Inflammatory macrophage treated with lipopolysaccharide for 4 hours (primary cell): Measurements from ENCODE around the gene CPOX.
A peak's percentile ranks its signal among the peaks of the same experiment; 100 is the strongest.
"Not testable (repeated sequence)": the region's sequence is repeated elsewhere in the genome, so short reads cannot be mapped to it uniquely, and the experiment has no call there.

Source experiments
- DNase-seq: peaks from one replicate; pipeline ENCODE4 v3.0.0-alpha.2; 2020

Gene CPOX

DNA sequence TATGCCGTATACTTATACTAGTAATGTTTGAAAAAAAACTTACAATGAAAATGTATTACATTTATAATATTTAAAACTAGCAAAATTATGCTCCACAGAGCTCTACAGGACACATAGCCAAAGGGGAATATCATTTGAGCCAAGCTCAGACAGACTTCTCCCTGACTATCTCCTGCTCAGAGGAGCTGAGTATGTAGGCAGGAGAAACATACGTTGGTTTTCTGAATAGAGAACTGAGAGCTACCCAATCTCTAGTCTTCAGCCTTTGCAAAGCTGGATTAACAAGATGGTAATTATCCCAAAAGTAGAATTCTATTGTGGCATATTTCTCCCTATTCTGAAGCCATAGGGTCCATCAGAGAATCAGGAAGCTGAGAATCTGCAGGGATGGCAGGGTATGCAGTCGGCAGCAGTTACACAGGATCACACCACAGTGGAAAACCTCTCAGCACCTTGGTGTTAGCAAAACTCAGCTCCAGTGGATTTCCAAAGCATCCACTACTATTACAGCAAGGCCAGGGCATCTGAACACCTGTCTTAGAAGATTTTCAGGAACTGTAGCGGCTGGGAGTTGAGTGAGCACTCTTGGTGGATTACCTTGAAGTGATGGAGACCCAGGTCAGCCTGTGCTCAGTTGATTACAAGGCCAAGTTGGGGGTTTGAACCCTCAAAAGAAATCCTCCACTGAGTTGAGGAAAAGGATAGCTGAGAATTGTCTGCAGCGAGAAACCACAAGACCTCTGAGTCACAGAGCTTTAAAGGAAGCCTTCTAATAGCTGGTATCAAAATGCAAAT is 31.5 kb downstream of the CPOX start:
- peak; percentile 19 for DNase-seq

DNA sequence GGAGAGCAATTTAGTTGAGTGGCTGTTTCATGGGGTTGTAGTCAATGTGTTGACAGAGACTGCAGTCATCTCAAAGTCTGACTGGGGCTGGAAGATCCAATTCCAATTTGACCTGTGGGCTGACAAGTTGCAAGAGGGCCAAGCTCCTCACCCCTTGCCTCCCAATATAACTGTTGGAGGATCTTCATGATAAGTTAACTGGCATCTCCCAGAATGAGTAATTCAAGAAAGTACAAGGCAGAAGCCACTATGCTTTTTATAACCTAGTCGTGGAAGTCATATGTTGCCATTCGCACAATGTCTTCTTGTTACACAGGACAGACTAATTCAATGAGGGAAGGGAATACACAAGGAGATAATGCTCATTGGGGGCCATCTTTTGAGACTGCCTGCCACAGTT is 32.5 kb downstream of the CPOX start:
- no peak for DNase-seq

DNA sequence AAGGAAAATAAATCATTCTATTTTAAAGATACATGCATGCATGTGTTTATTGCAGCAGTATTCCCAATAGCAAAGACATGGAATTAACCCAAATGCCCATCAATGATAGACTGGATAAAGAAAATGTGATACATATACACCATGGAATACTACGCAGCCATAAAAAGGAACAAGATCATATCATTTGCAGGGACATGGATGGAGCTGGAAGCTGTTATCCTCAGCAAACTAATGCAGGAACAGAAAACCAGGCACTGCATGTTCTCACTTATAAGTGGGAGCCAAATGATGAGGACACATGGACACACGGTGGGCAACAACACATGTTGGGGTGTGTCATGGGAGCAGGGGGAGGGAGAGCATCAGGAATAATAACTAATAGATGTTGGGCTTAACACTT is 33.6 kb downstream of the CPOX start:
- not testable (repeated sequence) for DNase-seq

DNA sequence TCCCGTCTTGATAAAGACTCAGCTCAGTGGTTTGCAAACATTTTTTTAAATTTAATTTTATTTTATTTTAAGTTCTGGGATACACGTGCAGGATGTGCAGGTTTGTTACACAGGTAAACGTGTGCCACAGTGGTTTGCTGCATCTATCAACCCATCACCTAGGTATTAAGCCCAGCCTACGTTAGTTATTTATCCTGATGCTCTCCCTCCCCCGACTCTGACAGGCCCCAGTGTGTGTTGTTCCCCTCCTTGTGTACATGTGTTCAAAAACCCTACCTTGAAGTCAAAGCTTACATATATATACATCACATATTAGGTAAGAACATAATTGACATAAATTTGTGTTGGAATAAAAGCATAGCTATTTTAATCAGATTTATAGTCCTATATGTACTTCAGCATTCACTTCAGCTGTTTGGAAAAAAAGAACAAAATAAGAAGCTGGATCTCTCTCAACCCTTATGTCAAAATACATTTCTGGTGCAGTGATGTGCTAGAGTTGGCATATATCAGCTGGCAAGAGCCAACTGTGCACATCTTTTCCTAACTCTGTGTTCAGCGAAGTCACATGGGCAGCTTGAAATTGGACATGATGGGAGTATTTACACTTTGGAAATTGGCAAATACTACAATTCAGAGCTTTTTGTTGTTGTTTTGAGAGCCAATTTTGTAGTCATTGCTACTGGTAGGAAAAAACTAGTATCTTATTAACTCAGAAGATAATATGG is 35.1 kb downstream of the CPOX start:
- DNase-seq = no peak

GRCh38 chr3:98557324-98558010 is 35.9 kb downstream of the CPOX start:
- no peak for DNase-seq

GRCh38 chr3:98556164-98557130 is 37.0 kb downstream of the CPOX start:
- no peak for DNase-seq

DNA sequence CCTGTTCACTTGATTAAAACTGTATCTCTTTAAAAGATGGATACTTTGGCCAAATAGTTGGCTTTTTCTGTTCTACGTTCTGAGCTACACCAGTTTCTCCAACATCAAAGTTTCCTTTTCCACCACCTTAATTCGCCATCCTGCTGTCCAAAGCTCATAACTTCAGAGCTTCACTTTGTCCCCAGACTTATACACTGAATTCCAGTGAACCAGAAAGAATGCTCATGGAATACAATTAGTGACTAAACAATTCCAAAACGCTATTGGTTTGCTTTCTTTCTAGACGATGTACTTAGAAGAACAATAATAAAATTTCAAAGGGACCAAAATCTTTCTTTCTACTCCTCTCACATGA is 38.4 kb downstream of the CPOX start:
- DNase-seq = no peak

DNA sequence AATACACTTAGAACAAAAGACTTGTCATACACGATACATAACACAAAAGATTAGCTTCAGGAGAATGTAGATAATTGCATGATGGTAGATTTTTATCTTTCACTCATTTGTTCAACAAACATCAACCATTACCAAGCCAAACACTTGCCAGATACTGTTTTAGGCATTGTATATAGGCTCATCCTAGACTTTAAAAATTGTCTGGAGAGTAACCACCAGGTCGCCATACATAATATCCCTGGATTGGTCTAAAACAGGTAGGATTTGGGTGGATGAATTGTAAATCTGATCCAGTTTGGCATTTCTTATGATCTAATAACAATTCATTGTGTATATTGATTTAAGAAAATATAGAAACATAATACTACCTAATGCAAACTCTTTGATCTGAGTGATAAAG is 38.8 kb downstream of the CPOX start:
- DNase-seq = no peak

GRCh38 chr3:98553753-98554152 is 39.7 kb downstream of the CPOX start:
- DNase-seq = peak; percentile 54

DNA sequence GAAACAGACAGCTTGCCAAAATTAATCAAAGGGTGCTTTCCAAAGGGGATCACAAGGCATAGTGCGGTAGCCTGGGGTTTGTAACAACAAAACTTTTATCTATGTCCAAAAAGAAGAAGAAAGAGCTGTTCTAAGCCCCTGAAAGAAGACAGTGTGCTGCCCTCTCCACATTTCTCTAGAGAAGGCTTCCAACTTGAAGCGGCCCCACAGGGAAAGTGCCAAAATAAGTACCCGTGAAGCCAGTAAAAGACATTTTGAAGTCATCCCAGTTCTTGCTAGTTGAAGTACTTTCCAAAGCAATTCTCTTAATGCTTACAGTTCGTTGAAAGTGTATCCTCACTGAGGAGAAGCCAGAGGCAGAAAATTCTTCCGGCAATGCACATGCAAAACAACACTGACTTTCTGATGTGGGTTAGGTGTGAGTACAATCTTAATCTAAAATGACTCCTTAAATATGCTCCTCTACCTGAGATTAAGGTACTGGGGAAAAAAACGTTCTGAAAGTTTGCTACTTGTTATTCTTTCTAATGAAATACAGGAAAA is 40.3 kb downstream of the CPOX start:
- DNase-seq = no peak

DNA sequence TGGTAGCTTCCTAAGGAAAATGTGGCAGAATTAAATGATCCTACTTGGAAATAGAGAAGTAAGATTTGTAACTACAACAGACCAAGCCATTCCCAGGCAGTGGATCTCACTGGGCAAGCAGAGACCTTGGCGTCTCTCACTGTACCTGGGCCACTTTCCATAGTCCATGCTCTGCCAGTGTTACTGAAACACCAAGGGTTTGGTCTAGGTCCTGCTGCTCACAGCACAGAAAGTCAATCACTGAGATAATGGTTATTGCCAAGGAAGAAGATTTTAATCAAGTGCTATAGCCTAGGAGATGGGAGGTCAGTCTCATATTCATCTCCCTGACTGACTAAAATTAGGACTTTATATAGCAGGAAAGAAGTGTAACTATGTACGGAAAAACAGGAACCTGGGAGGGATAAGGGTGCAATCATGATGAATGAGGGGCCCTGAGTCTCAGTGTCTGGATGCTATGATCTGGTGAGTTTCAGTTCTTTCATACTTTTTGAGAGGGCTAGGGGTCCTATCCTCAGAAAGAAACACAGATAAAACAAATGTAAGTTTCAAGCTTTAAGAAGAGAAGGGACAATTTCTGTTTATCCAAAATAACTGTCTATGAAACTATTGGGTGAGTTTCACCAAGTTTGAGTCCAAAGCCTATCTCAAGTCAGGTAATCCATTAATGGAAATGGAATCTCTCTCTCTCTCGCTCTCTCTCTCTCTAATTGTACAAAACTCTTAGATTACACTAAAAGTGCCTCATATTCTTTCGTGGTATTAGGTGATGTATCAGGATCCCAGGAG is 41.0 kb downstream of the CPOX start:
- no peak for DNase-seq

DNA sequence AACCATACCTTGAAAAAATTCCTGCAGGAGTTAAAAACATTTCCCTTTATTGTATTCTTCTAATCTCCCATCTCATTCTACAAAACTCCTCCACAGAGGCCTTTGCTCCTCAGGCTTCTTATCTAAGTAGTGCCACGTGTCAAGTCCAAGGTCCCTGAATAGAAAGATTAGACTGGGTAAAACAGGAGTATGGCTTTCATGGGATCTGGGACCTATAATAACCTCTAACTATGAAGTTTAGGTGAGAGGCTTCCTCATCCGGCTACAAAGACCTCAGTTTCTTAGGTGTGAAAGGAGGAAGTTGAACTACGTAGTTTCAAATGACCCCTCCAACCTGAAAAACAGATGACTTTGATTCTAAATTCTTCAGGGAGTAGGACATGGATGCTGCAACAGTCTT is 41.7 kb downstream of the CPOX start:
- DNase-seq = no peak

DNA sequence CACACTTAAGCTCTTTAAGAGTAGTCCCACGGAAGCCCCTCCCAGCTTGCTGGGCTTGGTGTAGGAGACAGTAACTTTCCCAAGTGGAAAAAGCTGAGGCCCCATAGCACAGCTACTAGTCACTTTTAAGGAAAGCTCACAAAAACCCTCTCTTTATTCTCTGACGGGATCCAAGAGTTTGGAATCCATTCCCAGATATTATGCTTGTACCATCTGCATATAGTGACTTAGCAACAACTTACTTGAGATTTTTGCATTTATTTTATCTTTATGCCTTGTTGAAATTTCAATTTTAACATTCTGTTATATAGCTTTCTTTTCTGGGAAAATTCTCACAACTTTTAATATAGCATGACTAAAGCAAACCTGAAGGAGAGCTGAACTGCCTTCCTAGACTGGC is 42.2 kb downstream of the CPOX start:
- DNase-seq = no peak

DNA sequence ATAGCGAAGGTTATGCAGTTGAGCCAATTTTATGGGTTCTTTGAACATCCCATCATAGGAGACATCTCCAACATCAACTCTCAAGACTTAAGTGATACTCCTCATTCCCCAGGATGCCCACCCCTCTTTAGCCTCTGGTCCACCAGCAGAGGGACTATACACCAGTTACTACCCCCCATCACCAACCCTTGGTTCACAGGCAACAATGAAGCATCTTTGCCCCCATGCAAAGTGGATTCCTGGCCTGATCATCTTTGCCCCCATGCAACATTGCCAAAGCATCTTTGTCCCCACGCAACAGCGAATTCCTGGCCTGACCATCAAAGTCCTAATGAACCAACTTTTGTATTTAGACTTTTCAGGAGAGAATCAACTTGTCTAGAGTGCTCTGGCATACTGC is 42.6 kb downstream of the CPOX start:
- DNase-seq = no peak

- DNase-seq = no peak
These were observed 44.9 kb downstream of the CPOX start for GRCh38 chr3:98548544-98548943.

DNA sequence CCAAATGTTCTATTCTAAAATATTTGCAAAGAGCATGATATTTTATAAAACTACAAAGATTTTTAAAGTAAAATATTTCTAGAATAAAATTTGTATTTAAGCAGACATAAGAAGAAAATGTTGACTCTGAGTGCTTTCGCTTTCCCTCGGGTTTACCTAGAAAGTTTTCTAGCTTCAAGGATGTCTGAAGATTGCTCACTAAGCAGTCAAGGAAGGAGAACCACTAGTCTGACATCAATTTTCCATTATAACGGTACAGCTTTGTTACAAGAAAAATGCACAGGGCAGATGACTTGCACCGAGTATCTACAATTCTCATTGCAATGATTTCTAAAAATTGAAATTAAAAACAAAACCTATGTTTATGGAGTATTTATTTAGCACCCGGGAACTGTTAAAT is 47.5 kb downstream of the CPOX start:
- DNase-seq = no peak

DNA sequence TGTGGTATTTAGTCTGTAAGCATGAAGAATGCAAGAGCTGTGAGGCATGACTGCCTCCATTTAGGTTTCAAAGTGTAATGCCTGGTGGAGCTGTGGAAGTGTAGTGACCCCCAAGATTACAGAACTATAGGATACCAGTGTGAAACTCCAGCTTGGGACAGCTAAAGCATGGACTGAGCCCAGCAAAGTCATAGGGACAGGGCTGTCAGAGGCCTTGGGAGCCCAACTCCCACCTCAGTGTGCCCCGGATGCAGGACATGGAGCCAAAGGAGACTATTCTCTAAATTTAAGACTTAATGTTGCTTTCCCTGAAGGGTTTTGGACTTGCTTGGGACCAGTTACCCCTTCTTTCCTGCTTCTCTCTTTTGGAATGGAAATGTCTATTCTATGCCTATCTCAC is 50.8 kb downstream of the CPOX start:
- DNase-seq = no peak

GRCh38 chr3:98541695-98542094 is 51.7 kb downstream of the CPOX start:
- DNase-seq = no peak

GRCh38 chr3:98540346-98540745 is 53.1 kb downstream of the CPOX start:
- DNase-seq = peak; percentile 44

DNA sequence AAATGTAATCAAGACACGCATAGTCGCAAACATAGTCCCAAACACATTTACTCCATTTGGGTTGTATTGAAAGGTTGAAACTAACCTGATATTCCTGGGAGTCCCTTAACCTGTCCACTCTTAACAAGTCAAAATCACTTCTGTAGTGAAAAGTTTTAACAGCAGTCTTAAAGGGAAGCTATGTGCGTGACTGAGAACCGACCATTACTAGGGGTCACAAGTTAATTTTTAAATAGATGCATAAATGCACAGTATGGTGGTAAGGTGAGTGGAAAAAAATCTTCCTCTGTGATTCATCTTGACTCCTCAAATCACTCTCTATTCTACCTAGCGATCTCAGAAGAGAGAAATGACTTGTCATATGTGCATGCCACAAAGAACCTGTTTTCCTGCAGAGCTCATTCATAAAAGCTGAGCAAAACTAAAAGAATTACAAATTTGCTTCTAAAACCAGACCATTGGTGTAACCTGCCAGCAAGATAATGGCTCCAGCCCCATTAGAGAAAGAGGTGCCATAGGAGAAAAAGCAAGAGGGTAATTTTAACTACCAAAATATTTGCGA is 56.9 kb downstream of the CPOX start:
- DNase-seq = no peak

- no peak for DNase-seq
These were observed 58.7 kb downstream of the CPOX start for GRCh38 chr3:98534734-98535133.
